Measurements from ENCODE around the gene COL6A1.

- TF ChIP-seq CTCF (IDR thresholded peaks at IDR 0.05) (no peak), POLR2A (IDR thresholded peaks at IDR 0.05) (no peak)
Measured at GRCh38 chr21:46005081-46005480, 23.5 kb downstream of the COL6A1 start.
